OCI-LY7 (cell line): ENCODE measurements around the gene HSD3B1. TPM values are rescaled to one million over a fixed set of nuclear protein-coding genes. Genes with fewer than 3 reads are reported as not detected.

ENCODE experiments used
- BruUV-seq: library from RNA; stranded (reverse); fragments of 400-500 nt; replicated peaks from 2 replicates; lab custom pipeline; 2021; lab: Mats Ljungman, UMichigan
- CTCF ChIA-PET: fragments of 300-600 bp; sonication (Branson Sonifier 250); formaldehyde crosslinking; loops from one replicate; lab custom pipeline; 2022; ENCODE audit warnings: antibody characterized with exemption; ENCODE audit not compliant: unreplicated experiment; lab: Charles Lee
- POLR2A ChIA-PET: fragments of 300-600 bp; sonication (Branson Sonifier 250); formaldehyde crosslinking; loops from one replicate; lab custom pipeline; 2022; ENCODE audit warnings: antibody characterized with exemption; lab: Charles Lee
- DNase-seq: peaks from one replicate; pipeline ENCODE4 v3.0.0-alpha.2; 2015; ENCODE audit warnings: low spot score
- H2AFZ ChIP-seq: fragments of 200-600 bp; sonication (generic), shearing (Covaris generic); 2 replicates; pipeline ENCODE4 v1.6.1; 2014; ENCODE audit warnings: mild to moderate bottlenecking, antibody characterized with exemption, low read length, moderate library complexity
- H3K27ac ChIP-seq: fragments of 200-600 bp; sonication (generic); 2 replicates; pipeline ENCODE4 v1.5.1; 2014; ENCODE audit warnings: mixed run types, low read depth, mild to moderate bottlenecking, moderate library complexity, low read length, inconsistent platforms; ENCODE audit not compliant: poor library complexity, severe bottlenecking
- H3K36me3 ChIP-seq: fragments of 200-600 bp; sonication (generic); 2 replicates; pipeline ENCODE4 v1.6.1; 2014; ENCODE audit warnings: mild to moderate bottlenecking, antibody characterized with exemption, low read length, moderate library complexity, mixed read lengths; ENCODE audit not compliant: insufficient read depth
- H3K4me1 ChIP-seq: fragments of 200-600 bp; sonication (generic); 2 replicates; pipeline ENCODE4 v1.5.1; 2014; ENCODE audit warnings: mild to moderate bottlenecking, low read length; ENCODE audit not compliant: insufficient read depth, poor library complexity, severe bottlenecking
- H3K4me2 ChIP-seq: fragments of 200-600 bp; sonication (generic); 2 replicates; pipeline ENCODE4 v1.6.1; 2014; ENCODE audit warnings: mild to moderate bottlenecking, low read length
- H3K4me3 ChIP-seq: fragments of 200-600 bp; sonication (generic); 2 replicates; pipeline ENCODE4 v1.5.1; 2014; ENCODE audit warnings: mild to moderate bottlenecking, low read depth, low read length; ENCODE audit not compliant: poor library complexity, severe bottlenecking
- H3K79me2 ChIP-seq: fragments of 200-600 bp; sonication (generic); 2 replicates; pipeline ENCODE4 v1.6.1; 2016; ENCODE audit warnings: low read depth, mild to moderate bottlenecking, low read length, moderate library complexity, mixed read lengths; ENCODE audit not compliant: insufficient read depth
- H3K9me2 ChIP-seq: fragments of 200-600 bp; sonication (generic); 2 replicates; pipeline ENCODE4 v1.6.1; 2016; ENCODE audit warnings: mild to moderate bottlenecking, low read length, mixed read lengths; ENCODE audit not compliant: insufficient read depth
- H3K9me3 ChIP-seq: fragments of 200-600 bp; sonication (generic); 2 replicates; pipeline ENCODE4 v1.6.1; 2014; ENCODE audit warnings: mild to moderate bottlenecking, mixed run types, low read length, mixed read lengths
- H4K20me1 ChIP-seq: fragments of 200-600 bp; sonication (generic); 2 replicates; pipeline ENCODE4 v1.6.1; 2014; ENCODE audit warnings: mild to moderate bottlenecking, antibody characterized with exemption, low read length, moderate library complexity, mixed read lengths; ENCODE audit not compliant: insufficient read depth
- EZH2phosphoT487 ChIP-seq: fragments of 200-600 bp; sonication (generic); IDR thresholded peaks from 2 replicates; pipeline ENCODE4 v1.6.1; 2018; ENCODE audit warnings: low read depth, borderline replicate concordance, mild to moderate bottlenecking, mixed run types, antibody characterized with exemption, low read length, moderate library complexity, mixed read lengths
- intact Hi-C: fragments of 100-400 bp; cut with micrococcal nuclease; formaldehyde crosslinking; loops from one replicate; pipeline ENCODE4 v1.10.0; 2022; ENCODE audit not compliant: unreplicated experiment
- total RNA-seq, 2 experiments: library from RNA; depleted of rRNA in 1 of 2; stranded (reverse); fragments of >200 nt in 1 of 2; shearing (Covaris generic) in 1 of 2; gene quantifications; 2 replicates each; pipeline ENCODE4 v1.2.3, GENCODE V29; 2014 to 2022
- TF ChIP-seq, protein P1 (sequence below): fragments of 200-600 bp; sonication (generic); conservative IDR thresholded peaks from 2 replicates; pipeline ENCODE4 v1.5.1; 2014; ENCODE audit warnings: mild to moderate bottlenecking, antibody characterized with exemption, low read length, moderate library complexity, mixed read lengths

Gene HSD3B1
- total RNA-seq, 2 experiments from 2014 or later, result not detected

- Histone ChIP-seq H3K9me3 (no peaks in the 10 kb centered on the region), H3K4me3 (no peak overlapping the region), H3K79me2 (no peaks in the 10 kb centered on the region), H3K4me1 (no peaks in the 10 kb centered on the region), H4K20me1 (no peaks in the 10 kb centered on the region), H3K9me2 (no peaks in the 10 kb centered on the region), H3K4me2 (no peak overlapping the region), H3K36me3 (no peaks in the 10 kb centered on the region), H3K27ac (no peak overlapping the region), H2AFZ (no peak overlapping the region)
- TF ChIP-seq EZH2phosphoT487, result no peak
- TF ChIP-seq, protein P1, sequence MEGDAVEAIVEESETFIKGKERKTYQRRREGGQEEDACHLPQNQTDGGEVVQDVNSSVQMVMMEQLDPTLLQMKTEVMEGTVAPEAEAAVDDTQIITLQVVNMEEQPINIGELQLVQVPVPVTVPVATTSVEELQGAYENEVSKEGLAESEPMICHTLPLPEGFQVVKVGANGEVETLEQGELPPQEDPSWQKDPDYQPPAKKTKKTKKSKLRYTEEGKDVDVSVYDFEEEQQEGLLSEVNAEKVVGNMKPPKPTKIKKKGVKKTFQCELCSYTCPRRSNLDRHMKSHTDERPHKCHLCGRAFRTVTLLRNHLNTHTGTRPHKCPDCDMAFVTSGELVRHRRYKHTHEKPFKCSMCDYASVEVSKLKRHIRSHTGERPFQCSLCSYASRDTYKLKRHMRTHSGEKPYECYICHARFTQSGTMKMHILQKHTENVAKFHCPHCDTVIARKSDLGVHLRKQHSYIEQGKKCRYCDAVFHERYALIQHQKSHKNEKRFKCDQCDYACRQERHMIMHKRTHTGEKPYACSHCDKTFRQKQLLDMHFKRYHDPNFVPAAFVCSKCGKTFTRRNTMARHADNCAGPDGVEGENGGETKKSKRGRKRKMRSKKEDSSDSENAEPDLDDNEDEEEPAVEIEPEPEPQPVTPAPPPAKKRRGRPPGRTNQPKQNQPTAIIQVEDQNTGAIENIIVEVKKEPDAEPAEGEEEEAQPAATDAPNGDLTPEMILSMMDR, result no peak
- intact Hi-C loops, result no loop called here
- DNase-seq, result no peak
- ChIA-PET CTCF (no interaction called here), POLR2A (no interaction called here)
- no TSS peak for BruUV-seq
Measured at GRCh38 chr1:119564548-119564947, 57.5 kb downstream of the HSD3B1 start.

Other genes starting within 250 kb of the HSD3B1 start
- gene HAO2, start 138.4 kb upstream of the HSD3B1 start, total RNA-seq (2014; rRNA removed; shearing (Covaris generic)), result not detected in 2 replicates
- gene HAO2, start 138.4 kb upstream of the HSD3B1 start, total RNA-seq (2022), result not detected in 2 replicates
- not detected in 2 replicates for gene HSD3B2, start 92.1 kb upstream of the HSD3B1 start, total RNA-seq (2014; rRNA removed; shearing (Covaris generic))
- gene HSD3B2, start 92.1 kb upstream of the HSD3B1 start, total RNA-seq (2022), result not detected in 2 replicates
- gene ZNF697, start 141.1 kb downstream of the HSD3B1 start, total RNA-seq (2014; rRNA removed; shearing (Covaris generic)), result not detected in 2 replicates
- gene ZNF697, start 141.1 kb downstream of the HSD3B1 start, total RNA-seq (2022), result not detected in 2 replicates
- gene PHGDH, start 204.7 kb downstream of the HSD3B1 start, total RNA-seq (2014; rRNA removed; shearing (Covaris generic)), result 283 and 287 TPM in 2 replicates
- 451 and 506 TPM in 2 replicates for gene PHGDH, start 204.7 kb downstream of the HSD3B1 start, total RNA-seq (2022)